Uterus (tissue), 2 donors: ENCODE measurements around the gene TSPY10.
"Not testable (repeated sequence)": the region's sequence is repeated elsewhere in the genome, so short reads cannot be mapped to it uniquely, and the experiment has no call there.

ENCODE experiments used
- POLR2A ChIP-seq, 2 donors: fragments of 450-650 bp; IDR thresholded peaks; one replicate each; pipeline ENCODE4 v1.6.1; 2016; ENCODE audit warnings: antibody characterized with exemption in 2 of 2, mild to moderate bottlenecking in 1 of 2, moderate library complexity in 1 of 2
- TF ChIP-seq, protein P1 (sequence below), 4 experiments: fragments of 200-600 bp in 2 of 4; fragments of 450-650 bp in 2 of 4; sonication (generic) in 2 of 4; IDR thresholded peaks; one replicate each; pipeline ENCODE4 v1.5.1; 2016 to 2019; ENCODE audit warnings: antibody characterized with exemption in 4 of 4, mild to moderate bottlenecking in 2 of 4, moderate library complexity in 1 of 4

DNA sequence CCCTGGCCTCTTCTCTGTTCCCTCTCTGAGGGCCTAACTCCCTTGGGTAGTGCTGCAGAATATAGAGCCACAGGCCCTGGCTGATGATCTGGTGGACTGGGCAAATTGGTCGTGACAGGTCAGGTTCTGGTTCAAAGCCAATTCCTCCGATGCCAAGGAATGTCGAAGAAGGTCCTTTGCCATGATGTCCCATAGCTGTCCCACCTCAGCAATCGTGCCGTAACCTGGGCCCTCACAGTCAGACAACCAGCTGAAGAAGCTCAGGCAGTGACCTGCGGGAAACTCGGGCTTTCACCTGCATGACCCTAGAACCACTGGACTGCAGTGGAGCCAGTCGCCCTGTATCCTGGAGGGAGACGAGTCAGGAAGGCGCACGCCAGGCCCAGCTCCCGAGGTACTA is 11.4 kb upstream of the TSPY10 start:
- TF ChIP-seq, protein P1, sequence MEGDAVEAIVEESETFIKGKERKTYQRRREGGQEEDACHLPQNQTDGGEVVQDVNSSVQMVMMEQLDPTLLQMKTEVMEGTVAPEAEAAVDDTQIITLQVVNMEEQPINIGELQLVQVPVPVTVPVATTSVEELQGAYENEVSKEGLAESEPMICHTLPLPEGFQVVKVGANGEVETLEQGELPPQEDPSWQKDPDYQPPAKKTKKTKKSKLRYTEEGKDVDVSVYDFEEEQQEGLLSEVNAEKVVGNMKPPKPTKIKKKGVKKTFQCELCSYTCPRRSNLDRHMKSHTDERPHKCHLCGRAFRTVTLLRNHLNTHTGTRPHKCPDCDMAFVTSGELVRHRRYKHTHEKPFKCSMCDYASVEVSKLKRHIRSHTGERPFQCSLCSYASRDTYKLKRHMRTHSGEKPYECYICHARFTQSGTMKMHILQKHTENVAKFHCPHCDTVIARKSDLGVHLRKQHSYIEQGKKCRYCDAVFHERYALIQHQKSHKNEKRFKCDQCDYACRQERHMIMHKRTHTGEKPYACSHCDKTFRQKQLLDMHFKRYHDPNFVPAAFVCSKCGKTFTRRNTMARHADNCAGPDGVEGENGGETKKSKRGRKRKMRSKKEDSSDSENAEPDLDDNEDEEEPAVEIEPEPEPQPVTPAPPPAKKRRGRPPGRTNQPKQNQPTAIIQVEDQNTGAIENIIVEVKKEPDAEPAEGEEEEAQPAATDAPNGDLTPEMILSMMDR (IDR thresholded peaks at IDR 0.05), result not testable (repeated sequence)
- TF ChIP-seq POLR2A (IDR thresholded peaks at IDR 0.05), result not testable (repeated sequence)
